Heart right ventricle (tissue), 16 donors: ENCODE results near the gene SNX33. TPM values are rescaled to one million over a fixed set of nuclear protein-coding genes. Genes with fewer than 3 reads are reported as not detected.

Experiments
- ATAC-seq, 8 donors: fragments of 200-7000 bp; cut with Tn5 transposase; one replicate each; pipeline ENCODE4 v1.9.1; 2020; ENCODE audit warnings: mild to moderate bottlenecking in 8 of 8, moderate library complexity in 8 of 8, moderate number of reproducible peaks in 1 of 8
- DNase-seq, 2 donors: peaks; one replicate each; pipeline ENCODE4 v3.0.0-alpha.2; 2020
- H3K27ac ChIP-seq, 10 donors: fragments of 200-600 bp; sonication (generic) in 2 of 10; one replicate each; pipeline versions ENCODE4 v1.5.0 to v1.8.0; 2020 to 2022; ENCODE audit warnings: mild to moderate bottlenecking in 3 of 10
- H3K27me3 ChIP-seq, 7 donors: fragments of 200-600 bp; one replicate each; pipeline ENCODE4 v1.8.0; 2021 to 2022; ENCODE audit warnings: mild to moderate bottlenecking in 2 of 7
- H3K36me3 ChIP-seq, 9 donors: fragments of 200-600 bp; sonication (generic) in 1 of 9; one replicate each; pipeline versions ENCODE4 v1.5.0 to v1.8.0; 2020 to 2022; ENCODE audit warnings: mild to moderate bottlenecking in 2 of 9
- H3K4me1 ChIP-seq, 9 donors: fragments of 200-600 bp; sonication (generic) in 1 of 9; one replicate each; pipeline versions ENCODE4 v1.5.0 to v1.8.0; 2020 to 2022; ENCODE audit warnings: mild to moderate bottlenecking in 4 of 9
- H3K4me3 ChIP-seq, 10 donors: fragments of 200-600 bp; sonication (generic) in 2 of 10; one replicate each; pipeline versions ENCODE4 v1.5.0 to v1.8.0; 2020 to 2022; ENCODE audit warnings: mild to moderate bottlenecking in 7 of 10, moderate library complexity in 2 of 10
- H3K9me3 ChIP-seq, 11 donors: fragments of 200-600 bp in 10 of 11; sonication (generic) in 2 of 11; one replicate each; pipeline versions ENCODE4 v1.5.0 to v1.8.0; 2013 to 2022; ENCODE audit warnings: mild to moderate bottlenecking in 2 of 11, control low read depth in 1 of 11, moderate library complexity in 1 of 11
- CTCF ChIP-seq, 9 donors: fragments of 200-600 bp; sonication (generic) in 2 of 9; IDR thresholded peaks; one replicate each; pipeline versions ENCODE4 v1.5.0 to v1.8.0; 2021 to 2022; ENCODE audit warnings: antibody characterized with exemption in 9 of 9, mild to moderate bottlenecking in 5 of 9, moderate library complexity in 1 of 9
- WGBS, 2 donors: extraction: QIAGEN DNeasy Blood & Tissue Kit; methylation state at CpG; one replicate each; pipeline ENCODE4 v1.1.7; 2013; ENCODE audit warnings: inconsistent platforms in 1 of 2; 5-methylcytosine and 5-hydroxymethylcytosine counted together
- intact Hi-C, 10 donors: fragments of 100-400 bp; cut with DNase I; formaldehyde crosslinking; loops; one replicate each; pipeline versions ENCODE4 v1.11.1 to v1.14.2; 2022
- polyA plus RNA-seq, 2 donors: library from polyadenylated mRNA; stranded (reverse); fragments of 200-250 nt; gene quantifications; one replicate each; pipeline ENCODE4 v1.2.3, GENCODE V29; 2013
- total RNA-seq, 10 donors: library from RNA; stranded (reverse); fragmentation: NEBNext Ultra II Directional in 3 of 10; extraction: Animal tissue kit (Norgen Biotek cat#: 25700) in 3 of 10; gene quantifications; one replicate each; pipeline versions ENCODE4 v1.2.1 to v1.2.4, GENCODE V29; 2021 to 2023
- donor health status: Arrhythmogenic right ventricular cardiomyopathy.
- donor health status: ischemic (EF 13 %, LVEDD 7.1; RV severe dilation, severe dysfunction).
- donor health status: healthy with polysubstance abuse.
- donor health status: DM: no; HTN: yes; CAD: no.
- donor health status: DM: no; HTN: no; CAD: no.
- donor health status: ischemic (EF 25% LVEDD 6.9; RV normal size, moderate dysfunction).
- donor health status: ischemic (EF 25% LVEDD 5.7; RV mildly dilated, moderate dysfunction).
- donor health status: healthy.
- donor health status: DM: yes; HTN: yes; CAD: no.
- donor health status: Ischemic cardiomyopathy.
- donor health status: ischemic (EF 35%, LVEDD 5.7; RV mildly dilated, moderate dysfunction).
- donor health status: nonischemic (EF 11% LVEDD 7.7; RV severe dilation, severe dysfunction).
- donor health status: DM: yes; HTN: yes; CAD: no.
- donor health status: PGD.
- donor health status: ischemic (EF 29% LVEDD 5.4; RV normal size, mild dysfunction).
- donor health status: nonischemic (EF 23%, LVEDD 6.1; RV moderate dilation, normal function).

Gene SNX33
- total and polyA plus RNA-seq, 12 donors, result 7.4 to 14.8 (median 9.7) TPM

- 13 to 14% methylated on average over 20 of the region's 20 CpGs for WGBS, 2 donors
- peak overlapping the region in 2 of 10 donors; percentile 6 to 17 for H3K4me3 ChIP-seq
Measured at GRCh38 chr15:75694241-75695182, 46.8 kb downstream of the SNX33 start.

GRCh38 chr15:75695220-75695619 is 47.5 kb downstream of the SNX33 start:
- H3K4me3 ChIP-seq, result no peak overlapping the region
- H3K27me3 ChIP-seq, result peaks cover 0 to 57% (median 0%) of the 10 kb centered on the region in 7 donors
- TF ChIP-seq CTCF (IDR thresholded peaks at IDR 0.05), result no peak
- WGBS, 2 donors, result 53 to 56% methylated on average over 6 of the region's 6 CpGs
- H3K9me3 ChIP-seq, result no peaks in the 10 kb centered on the region
- DNase-seq (no peak), ATAC-seq (no peak)
- peaks cover 22 to 72% (median 48%) of the 10 kb centered on the region in 9 donors for H3K4me1 ChIP-seq
- H3K36me3 ChIP-seq, result peaks cover 0 to 15% (median 0%) of the 10 kb centered on the region in 9 donors
- intact Hi-C loops, result no loop called here
- H3K27ac ChIP-seq, result peak overlapping the region in 8 of 10 donors; percentile 2 to 82 (median 75)

More at GRCh38 chr15:75694241-75695182, 46.8 kb downstream of the SNX33 start:
- DNase-seq (peak; percentile 75 to 77), ATAC-seq (peak; percentile 71 to 91 (median 83))
- intact Hi-C loops, result loop anchor here in 4 of 10 donors (5.0 kb wide), 3 partner anchors 33 to 108 kb away; no protein-coding TSS in a partner anchor
- Histone ChIP-seq H3K27me3 (peaks cover 0 to 57% (median 0%) of the 10 kb centered on the region in 7 donors), H3K9me3 (no peaks in the 10 kb centered on the region), H3K27ac (peak overlapping the region in 9 of 10 donors; percentile 31 to 82 (median 74)), H3K36me3 (peaks cover 0 to 18% (median 0%) of the 10 kb centered on the region in 9 donors), H3K4me1 (peaks cover 18 to 65% (median 43%) of the 10 kb centered on the region in 9 donors)
- peak in 7 of 9 donors; percentile 21 to 56 (median 43) for TF ChIP-seq CTCF (IDR thresholded peaks at IDR 0.05)

- peaks cover 0 to 56% (median 0%) of the 10 kb centered on the region in 7 donors for H3K27me3 ChIP-seq
- DNase-seq, result no peak
- 61 to 75% methylated on average over 7 of the region's 7 CpGs for WGBS, 2 donors
- ATAC-seq, result no peak
- intact Hi-C loops, result no loop called here
- H3K9me3 ChIP-seq, result no peaks in the 10 kb centered on the region
- no peak for TF ChIP-seq CTCF (IDR thresholded peaks at IDR 0.05)
- peak overlapping the region in 7 of 10 donors; percentile 2 to 82 (median 76) for H3K27ac ChIP-seq
- no peak overlapping the region for H3K4me3 ChIP-seq
- peaks cover 0 to 9% (median 0%) of the 10 kb centered on the region in 9 donors for H3K36me3 ChIP-seq
- H3K4me1 ChIP-seq, result peaks cover 25 to 78% (median 53%) of the 10 kb centered on the region in 9 donors
Measured at GRCh38 chr15:75695634-75696310, 48.1 kb downstream of the SNX33 start.

GRCh38 chr15:75696311-75696720 is 48.6 kb downstream of the SNX33 start:
- DNase-seq (no peak), ATAC-seq (no peak)
- Histone ChIP-seq H3K4me3 (no peak overlapping the region), H3K9me3 (no peaks in the 10 kb centered on the region), H3K27ac (peak overlapping the region in 6 of 10 donors; percentile 23 to 82 (median 67)), H3K36me3 (peaks cover 0 to 6% (median 0%) of the 10 kb centered on the region in 9 donors), H3K27me3 (peaks cover 0 to 51% (median 0%) of the 10 kb centered on the region in 7 donors), H3K4me1 (peaks cover 25 to 83% (median 58%) of the 10 kb centered on the region in 9 donors)
- 85 to 91% methylated on average over 14 of the region's 14 CpGs for WGBS, 2 donors
- intact Hi-C loops, result no loop called here
- TF ChIP-seq CTCF (IDR thresholded peaks at IDR 0.05), result no peak
